Kidney (tissue), 14 donors: ENCODE data around the gene TMSB15B. TPM values are rescaled to one million over a fixed set of nuclear protein-coding genes. Genes with fewer than 3 reads are reported as not detected.
"Not testable (repeated sequence)": the region's sequence is repeated elsewhere in the genome, so short reads cannot be mapped to it uniquely, and the experiment has no call there.

Experiments used
- DNase-seq, 5 donors: peaks; one replicate each; pipeline ENCODE4 v3.0.0-alpha.2; 2013 to 2020
- FAIRE-seq: peaks from 2 replicates; lab custom pipeline; 2012; peaks lifted over from hg19 to GRCh38; lab: Jason Lieb, UNC
- H3K27ac ChIP-seq, 2 donors: one replicate each; pipeline ENCODE4 v1.7.0; 2013; ENCODE audit warnings: low read depth in 2 of 2, low read length in 2 of 2, inconsistent platforms in 1 of 2
- H3K27me3 ChIP-seq: one replicate; pipeline ENCODE4 v1.7.1; 2013; ENCODE audit warnings: low read length, inconsistent platforms; ENCODE audit not compliant: control insufficient read depth, insufficient read depth
- H3K36me3 ChIP-seq, 3 donors: one replicate each; pipeline versions ENCODE4 v1.7.0 to v1.7.1; 2013; ENCODE audit warnings: low read length in 3 of 3, control low read depth in 1 of 3, inconsistent platforms in 1 of 3; ENCODE audit not compliant: insufficient read depth in 3 of 3, control insufficient read depth in 2 of 3
- H3K4me1 ChIP-seq, 3 donors: one replicate each; pipeline versions ENCODE4 v1.7.0 to v1.7.1; 2013; ENCODE audit warnings: low read length in 3 of 3, inconsistent platforms in 1 of 3, low read depth in 1 of 3; ENCODE audit not compliant: control insufficient read depth in 2 of 3, insufficient read depth in 2 of 3
- H3K4me3 ChIP-seq, 3 donors: one replicate each; pipeline versions ENCODE4 v1.7.0 to v1.8.1; 2013; ENCODE audit warnings: low read length in 3 of 3, control low read depth in 1 of 3, inconsistent platforms in 1 of 3
- H3K9ac ChIP-seq, 3 donors: one replicate each; pipeline versions ENCODE4 v1.7.0 to v1.7.1; 2013; ENCODE audit warnings: low read length in 3 of 3, control low read depth in 1 of 3, inconsistent platforms in 1 of 3
- H3K9me3 ChIP-seq, 3 donors: one replicate each; pipeline versions ENCODE4 v1.7.0 to v1.7.1; 2013; ENCODE audit warnings: low read length in 3 of 3, control low read depth in 1 of 3, inconsistent platforms in 1 of 3; ENCODE audit not compliant: control insufficient read depth in 2 of 3, insufficient read depth in 1 of 3
- CTCF ChIP-seq: IDR thresholded peaks from 3 replicates; pipeline ENCODE4 v1.5.1; 2012; ENCODE audit warnings: mild to moderate bottlenecking, moderate library complexity, borderline replicate concordance; ENCODE audit not compliant: insufficient read depth; ENCODE audit errors: extremely low read depth
- intact Hi-C: fragments of 100-400 bp; cut with DNase I; formaldehyde crosslinking; loops from one replicate; pipeline ENCODE4 v1.11.1; 2022
- polyA plus RNA-seq: library from polyadenylated mRNA; stranded (reverse); fragments of 350-450 nt; fragmentation: Illumina TruSeq; extraction: RNeasy Lipid Tissue Mini Kit (QIAGEN cat#74804); gene quantifications from one replicate; pipeline ENCODE4 v1.2.3, GENCODE V29; 2014; ENCODE audit warnings: low read depth, low replicate concordance; ENCODE audit not compliant: insufficient read depth
- total RNA-seq: library from RNA; stranded (reverse); fragmentation: NEBNext Ultra II Directional; extraction: Animal tissue kit (Norgen Biotek cat#: 25700); gene quantifications from one replicate; pipeline ENCODE4 v1.2.1, GENCODE V29; 2021
- donor health status: control.
- donor health status: control.
- donor health status: control.
- donor health status: control.
- donor health status: control.
- donor health status: DM: yes; HTN: yes; CAD: no.
- donor health status: Normal renal cell carcinoma (clear cell type).

The TMSB15B gene
- total and polyA plus RNA-seq, 2 donors from 2014 or later, result 1.7 to 2.0 TPM

GRCh38 chrX:103927633-103928032 lies 34.8 kb upstream of the TMSB15B start:
- intact Hi-C loops, result no loop called here
- no peak for FAIRE-seq
- Histone ChIP-seq H3K9me3 (no peaks in the 10 kb centered on the region), H3K27ac (no peak overlapping the region), H3K36me3 (no peaks in the 10 kb centered on the region), H3K4me3 (no peak overlapping the region), H3K9ac (no peak overlapping the region), H3K4me1 (no peaks in the 10 kb centered on the region), H3K27me3 (no peaks in the 10 kb centered on the region)
- no peak for TF ChIP-seq CTCF
- no peak for DNase-seq

- Histone ChIP-seq H3K4me1 (no peaks in the 10 kb centered on the region), H3K4me3 (no peak overlapping the region), H3K9ac (no peak overlapping the region), H3K27ac (no peak overlapping the region), H3K36me3 (no peaks in the 10 kb centered on the region), H3K27me3 (no peaks in the 10 kb centered on the region), H3K9me3 (no peaks in the 10 kb centered on the region)
- FAIRE-seq (no peak), DNase-seq (no peak)
- intact Hi-C loops, result no loop called here
- no peak for TF ChIP-seq CTCF
Measured at GRCh38 chrX:103932133-103932532, 30.3 kb upstream of the TMSB15B start.

GRCh38 chrX:103940257-103940656 lies 22.2 kb upstream of the TMSB15B start:
- intact Hi-C loops, FAIRE-seq, H3K27ac ChIP-seq, H3K36me3 ChIP-seq, H3K9ac ChIP-seq, H3K4me3 ChIP-seq, H3K9me3 ChIP-seq, DNase-seq, H3K4me1 ChIP-seq, H3K27me3 ChIP-seq: not testable (repeated sequence)

GRCh38 chrX:103941201-103941975 lies 21.0 kb upstream of the TMSB15B start:
- peak; percentile 94 for FAIRE-seq
- TF ChIP-seq CTCF, result peak; percentile 19
- Histone ChIP-seq H3K27ac (no peak overlapping the region), H3K36me3 (no peaks in the 10 kb centered on the region), H3K9me3 (no peaks in the 10 kb centered on the region), H3K4me3 (no peak overlapping the region), H3K4me1 (no peaks in the 10 kb centered on the region), H3K9ac (no peak overlapping the region), H3K27me3 (peaks cover 2% of the 10 kb centered on the region)
- peak in 2 of 5 donors; percentile 26 to 46 for DNase-seq
- intact Hi-C loops, result no loop called here
